ENCODE results near the gene GM2A. TPM values are rescaled to one million over a fixed set of nuclear protein-coding genes. Genes with fewer than 3 reads are reported as not detected.

Gene GM2A
- total RNA-seq, 1 experiment from 2014 or later = 36.2 TPM

- no peak for TF ChIP-seq ZNF512 (CRISPR knock-in tag; IDR thresholded peaks at IDR 0.05; ENCODE audit: borderline replicate concordance)
These were observed 30.3 kb downstream of the GM2A start (continued) for GRCh38 chr5:151283120-151283825.

DNA sequence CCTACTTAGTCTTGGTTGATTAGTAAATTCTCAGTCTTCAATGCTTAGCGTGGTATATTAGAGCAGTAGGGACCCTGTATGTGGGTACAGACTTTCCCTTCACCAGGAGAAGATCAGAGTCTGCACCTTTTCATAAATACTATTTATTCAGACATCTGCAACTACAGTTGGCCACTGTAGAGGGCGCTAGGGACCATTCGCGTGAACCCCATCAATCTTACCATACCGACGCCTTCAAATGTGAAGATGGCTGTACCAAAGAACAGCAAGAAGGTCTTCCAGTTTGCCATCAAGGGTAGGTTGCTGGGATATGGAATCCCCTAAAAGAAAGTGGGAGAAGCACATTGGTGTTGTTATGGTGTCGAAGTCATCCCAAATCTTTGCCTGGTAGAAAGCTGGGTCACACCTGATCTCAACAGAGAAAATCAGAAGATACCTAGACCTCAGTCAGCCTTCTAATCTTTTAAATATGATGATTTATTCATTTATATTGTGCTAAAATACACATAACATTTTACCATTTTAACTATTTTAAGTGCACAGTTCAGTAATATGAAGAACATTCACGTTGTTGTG lies 31.5 kb downstream of the GM2A start:
- peaks cover 8% of the 10 kb centered on the region for H3K4me1 Mint-ChIP-seq
- no peak overlapping the region for H3K27ac Mint-ChIP-seq
- peaks cover 4% of the 10 kb centered on the region; the same call in 1 of the 2 replicates for H3K9me3 Mint-ChIP-seq
- ATAC-seq (peak; percentile 62), DNase-seq (ENCODE audit: low spot score) (peak; percentile 36)
- CTCF ChIA-PET = interaction anchor here (2.3 kb wide), 1 partner anchor 14 kb away, joined by 9 read pairs; no protein-coding TSS in a partner anchor
- no peaks in the 10 kb centered on the region for H3K36me3 Mint-ChIP-seq
- peaks cover 8% of the 10 kb centered on the region for H3K27me3 Mint-ChIP-seq (ENCODE audit: low read depth)
- POLR2A ChIA-PET = no interaction called here
- H3K4me3 Mint-ChIP-seq = no peak overlapping the region
- no peak for TF ChIP-seq EMX1 (CRISPR knock-in tag; IDR thresholded peaks at IDR 0.05)
- TF ChIP-seq, protein P1, sequence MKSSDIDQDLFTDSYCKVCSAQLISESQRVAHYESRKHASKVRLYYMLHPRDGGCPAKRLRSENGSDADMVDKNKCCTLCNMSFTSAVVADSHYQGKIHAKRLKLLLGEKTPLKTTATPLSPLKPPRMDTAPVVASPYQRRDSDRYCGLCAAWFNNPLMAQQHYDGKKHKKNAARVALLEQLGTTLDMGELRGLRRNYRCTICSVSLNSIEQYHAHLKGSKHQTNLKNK (CRISPR knock-in tag; IDR thresholded peaks at IDR 0.05) = no peak
- TF ChIP-seq, protein P2, sequence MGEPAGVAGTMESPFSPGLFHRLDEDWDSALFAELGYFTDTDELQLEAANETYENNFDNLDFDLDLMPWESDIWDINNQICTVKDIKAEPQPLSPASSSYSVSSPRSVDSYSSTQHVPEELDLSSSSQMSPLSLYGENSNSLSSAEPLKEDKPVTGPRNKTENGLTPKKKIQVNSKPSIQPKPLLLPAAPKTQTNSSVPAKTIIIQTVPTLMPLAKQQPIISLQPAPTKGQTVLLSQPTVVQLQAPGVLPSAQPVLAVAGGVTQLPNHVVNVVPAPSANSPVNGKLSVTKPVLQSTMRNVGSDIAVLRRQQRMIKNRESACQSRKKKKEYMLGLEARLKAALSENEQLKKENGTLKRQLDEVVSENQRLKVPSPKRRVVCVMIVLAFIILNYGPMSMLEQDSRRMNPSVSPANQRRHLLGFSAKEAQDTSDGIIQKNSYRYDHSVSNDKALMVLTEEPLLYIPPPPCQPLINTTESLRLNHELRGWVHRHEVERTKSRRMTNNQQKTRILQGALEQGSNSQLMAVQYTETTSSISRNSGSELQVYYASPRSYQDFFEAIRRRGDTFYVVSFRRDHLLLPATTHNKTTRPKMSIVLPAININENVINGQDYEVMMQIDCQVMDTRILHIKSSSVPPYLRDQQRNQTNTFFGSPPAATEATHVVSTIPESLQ (CRISPR knock-in tag; IDR thresholded peaks at IDR 0.05) = no peak
- no peak for TF ChIP-seq ZNF532 (CRISPR knock-in tag; IDR thresholded peaks at IDR 0.05; ENCODE audit: borderline replicate concordance)
- TF ChIP-seq, protein P3, sequence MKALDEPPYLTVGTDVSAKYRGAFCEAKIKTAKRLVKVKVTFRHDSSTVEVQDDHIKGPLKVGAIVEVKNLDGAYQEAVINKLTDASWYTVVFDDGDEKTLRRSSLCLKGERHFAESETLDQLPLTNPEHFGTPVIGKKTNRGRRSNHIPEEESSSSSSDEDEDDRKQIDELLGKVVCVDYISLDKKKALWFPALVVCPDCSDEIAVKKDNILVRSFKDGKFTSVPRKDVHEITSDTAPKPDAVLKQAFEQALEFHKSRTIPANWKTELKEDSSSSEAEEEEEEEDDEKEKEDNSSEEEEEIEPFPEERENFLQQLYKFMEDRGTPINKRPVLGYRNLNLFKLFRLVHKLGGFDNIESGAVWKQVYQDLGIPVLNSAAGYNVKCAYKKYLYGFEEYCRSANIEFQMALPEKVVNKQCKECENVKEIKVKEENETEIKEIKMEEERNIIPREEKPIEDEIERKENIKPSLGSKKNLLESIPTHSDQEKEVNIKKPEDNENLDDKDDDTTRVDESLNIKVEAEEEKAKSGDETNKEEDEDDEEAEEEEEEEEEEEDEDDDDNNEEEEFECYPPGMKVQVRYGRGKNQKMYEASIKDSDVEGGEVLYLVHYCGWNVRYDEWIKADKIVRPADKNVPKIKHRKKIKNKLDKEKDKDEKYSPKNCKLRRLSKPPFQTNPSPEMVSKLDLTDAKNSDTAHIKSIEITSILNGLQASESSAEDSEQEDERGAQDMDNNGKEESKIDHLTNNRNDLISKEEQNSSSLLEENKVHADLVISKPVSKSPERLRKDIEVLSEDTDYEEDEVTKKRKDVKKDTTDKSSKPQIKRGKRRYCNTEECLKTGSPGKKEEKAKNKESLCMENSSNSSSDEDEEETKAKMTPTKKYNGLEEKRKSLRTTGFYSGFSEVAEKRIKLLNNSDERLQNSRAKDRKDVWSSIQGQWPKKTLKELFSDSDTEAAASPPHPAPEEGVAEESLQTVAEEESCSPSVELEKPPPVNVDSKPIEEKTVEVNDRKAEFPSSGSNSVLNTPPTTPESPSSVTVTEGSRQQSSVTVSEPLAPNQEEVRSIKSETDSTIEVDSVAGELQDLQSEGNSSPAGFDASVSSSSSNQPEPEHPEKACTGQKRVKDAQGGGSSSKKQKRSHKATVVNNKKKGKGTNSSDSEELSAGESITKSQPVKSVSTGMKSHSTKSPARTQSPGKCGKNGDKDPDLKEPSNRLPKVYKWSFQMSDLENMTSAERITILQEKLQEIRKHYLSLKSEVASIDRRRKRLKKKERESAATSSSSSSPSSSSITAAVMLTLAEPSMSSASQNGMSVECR (CRISPR knock-in tag; IDR thresholded peaks at IDR 0.05; ENCODE audit: borderline replicate concordance) = no peak
- TF ChIP-seq SMAD4 (CRISPR knock-in tag; IDR thresholded peaks at IDR 0.05) = no peak
- TF ChIP-seq CTCF (IDR thresholded peaks at IDR 0.05) = peak; percentile 62
- TF ChIP-seq RORB (CRISPR knock-in tag; IDR thresholded peaks at IDR 0.05) = no peak
- TF ChIP-seq, protein P4, sequence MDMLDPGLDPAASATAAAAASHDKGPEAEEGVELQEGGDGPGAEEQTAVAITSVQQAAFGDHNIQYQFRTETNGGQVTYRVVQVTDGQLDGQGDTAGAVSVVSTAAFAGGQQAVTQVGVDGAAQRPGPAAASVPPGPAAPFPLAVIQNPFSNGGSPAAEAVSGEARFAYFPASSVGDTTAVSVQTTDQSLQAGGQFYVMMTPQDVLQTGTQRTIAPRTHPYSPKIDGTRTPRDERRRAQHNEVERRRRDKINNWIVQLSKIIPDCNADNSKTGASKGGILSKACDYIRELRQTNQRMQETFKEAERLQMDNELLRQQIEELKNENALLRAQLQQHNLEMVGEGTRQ (CRISPR knock-in tag; IDR thresholded peaks at IDR 0.05) = no peak
- no peak for TF ChIP-seq MYBL2 (CRISPR knock-in tag; IDR thresholded peaks at IDR 0.05)
- no peak for TF ChIP-seq ZNF423 (CRISPR knock-in tag; IDR thresholded peaks at IDR 0.05)
- TF ChIP-seq ETV6 (CRISPR knock-in tag; IDR thresholded peaks at IDR 0.05) = no peak
- no peak for TF ChIP-seq ATF2 (CRISPR knock-in tag; IDR thresholded peaks at IDR 0.05; ENCODE audit: borderline replicate concordance, low read depth)
- no peak for TF ChIP-seq FOXJ3 (CRISPR knock-in tag; IDR thresholded peaks at IDR 0.05; ENCODE audit: borderline replicate concordance)
- peak; percentile 39; the same call in 1 of the 2 replicates for TF ChIP-seq MAX (CRISPR knock-in tag; IDR thresholded peaks at IDR 0.05)
